Middle frontal gyrus (tissue), 1 donor: Measurements from ENCODE around the gene SPECC1L.

Source experiments
- DNase-seq: peaks from one replicate; pipeline ENCODE4 v3.0.0-alpha.2; 2015; ENCODE audit warnings: low spot score; ENCODE audit errors: extremely low spot score

Gene SPECC1L

DNA sequence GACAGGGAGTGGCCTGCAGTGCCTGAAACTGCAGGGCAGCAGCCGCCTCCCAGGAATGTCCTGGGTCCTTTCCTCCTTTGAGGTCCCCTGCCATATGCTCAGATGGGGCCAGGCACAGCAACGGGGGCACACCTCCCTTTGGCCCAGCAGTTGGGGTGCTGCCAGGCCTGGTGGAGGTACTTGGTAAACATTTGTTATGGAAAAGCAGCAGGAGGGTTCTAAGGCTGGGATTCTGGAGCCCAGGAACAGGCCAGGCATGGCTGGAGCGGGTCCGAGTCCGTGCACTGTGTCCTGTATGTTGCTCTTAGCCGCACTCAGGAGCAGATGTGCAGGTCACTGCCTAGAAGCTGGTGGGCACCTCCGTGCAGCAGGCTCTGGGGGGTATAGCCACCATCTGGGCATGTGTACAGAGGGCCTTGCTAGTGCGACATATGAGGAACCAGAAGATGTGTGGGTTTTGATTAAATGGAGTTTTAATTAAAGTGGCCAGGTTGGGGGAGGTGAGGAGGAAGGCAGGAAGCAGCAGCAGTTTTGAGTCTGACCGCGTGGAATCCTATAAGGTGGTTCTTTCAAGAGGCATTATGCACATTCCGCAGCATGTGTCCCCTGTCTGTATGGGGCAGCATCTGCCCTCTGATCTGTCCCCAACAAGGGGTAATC is 158.2 kb downstream of the SPECC1L start:
- no peak for DNase-seq

GRCh38 chr22:24429411-24430365 is 159.1 kb downstream of the SPECC1L start:
- no peak for DNase-seq

- DNase-seq: no peak
These were observed 160.0 kb downstream of the SPECC1L start for GRCh38 chr22:24430431-24431308.

DNA sequence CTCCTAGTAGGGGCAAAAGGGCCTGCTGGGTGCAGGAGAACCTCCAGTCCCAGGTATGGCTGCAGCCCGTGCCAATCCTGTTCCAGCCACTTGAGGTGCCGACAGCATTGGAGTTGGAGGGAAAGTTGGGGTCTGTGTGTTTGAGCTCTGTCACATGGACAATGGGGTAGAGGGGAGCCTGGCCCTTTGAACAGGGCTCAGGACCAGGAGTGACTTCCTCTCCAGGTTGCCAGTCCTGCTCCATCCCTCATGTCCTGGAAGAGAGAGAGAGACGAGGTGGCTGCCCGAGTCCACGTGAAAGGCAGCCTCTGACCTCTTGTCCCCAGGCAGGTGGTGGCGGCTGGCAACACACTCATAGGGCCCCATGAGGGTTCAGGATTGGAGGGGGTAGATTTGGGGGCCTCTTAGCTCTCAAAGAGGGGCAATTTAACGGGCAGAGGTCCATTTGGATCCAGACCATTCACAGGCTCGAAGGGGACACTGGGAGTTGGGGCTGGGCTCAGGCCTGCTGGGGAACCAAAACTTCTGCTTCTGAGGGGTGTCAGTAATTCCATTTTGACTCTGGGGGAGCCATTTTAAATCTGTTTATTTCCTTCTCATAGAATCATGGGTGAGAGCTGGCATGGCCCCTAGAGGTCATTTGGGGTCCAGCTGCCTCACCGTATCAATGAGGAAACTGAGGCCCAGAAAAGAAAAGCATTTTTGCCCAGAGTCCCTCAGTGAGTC is 160.8 kb downstream of the SPECC1L start:
- DNase-seq: no peak

DNA sequence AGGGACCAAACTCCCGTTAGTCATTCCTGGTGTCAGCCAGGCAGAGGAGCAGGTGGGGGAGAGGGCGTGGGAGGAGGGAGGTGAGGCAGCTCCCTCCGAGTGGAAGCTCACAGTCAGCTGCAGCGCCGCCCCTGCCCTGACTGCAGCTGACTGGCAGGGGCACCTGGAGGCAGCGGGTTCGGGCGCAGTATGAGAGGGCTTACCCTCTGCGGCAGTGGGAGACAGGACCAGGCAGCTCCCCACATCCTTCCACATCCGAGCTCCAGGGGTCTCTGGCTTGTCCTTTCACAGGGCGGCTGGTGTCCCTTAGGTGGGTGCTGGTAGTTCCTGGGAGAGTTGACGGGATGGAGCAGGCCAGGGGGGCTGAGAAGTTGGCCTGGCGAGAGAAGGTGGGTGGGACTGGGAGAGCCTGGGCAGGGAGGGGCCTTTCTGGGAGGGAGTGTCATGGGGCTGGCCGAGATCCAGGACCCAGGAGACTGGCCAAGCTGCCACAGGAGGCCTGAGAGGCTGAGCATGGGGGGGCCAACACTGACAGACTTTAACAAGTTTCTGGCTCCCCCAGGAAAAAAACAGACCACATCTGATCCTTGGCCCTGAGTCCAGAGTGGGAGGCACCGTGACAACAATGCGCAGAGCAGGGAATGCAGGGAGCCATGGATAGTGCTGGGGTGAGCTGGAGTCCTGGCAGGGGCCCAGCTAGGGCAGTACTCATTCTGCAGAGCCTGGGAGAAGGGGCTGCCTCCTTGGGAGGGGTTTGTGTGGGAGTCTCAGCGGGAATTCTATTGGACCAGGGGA is 161.6 kb downstream of the SPECC1L start:
- no peak for DNase-seq

DNA sequence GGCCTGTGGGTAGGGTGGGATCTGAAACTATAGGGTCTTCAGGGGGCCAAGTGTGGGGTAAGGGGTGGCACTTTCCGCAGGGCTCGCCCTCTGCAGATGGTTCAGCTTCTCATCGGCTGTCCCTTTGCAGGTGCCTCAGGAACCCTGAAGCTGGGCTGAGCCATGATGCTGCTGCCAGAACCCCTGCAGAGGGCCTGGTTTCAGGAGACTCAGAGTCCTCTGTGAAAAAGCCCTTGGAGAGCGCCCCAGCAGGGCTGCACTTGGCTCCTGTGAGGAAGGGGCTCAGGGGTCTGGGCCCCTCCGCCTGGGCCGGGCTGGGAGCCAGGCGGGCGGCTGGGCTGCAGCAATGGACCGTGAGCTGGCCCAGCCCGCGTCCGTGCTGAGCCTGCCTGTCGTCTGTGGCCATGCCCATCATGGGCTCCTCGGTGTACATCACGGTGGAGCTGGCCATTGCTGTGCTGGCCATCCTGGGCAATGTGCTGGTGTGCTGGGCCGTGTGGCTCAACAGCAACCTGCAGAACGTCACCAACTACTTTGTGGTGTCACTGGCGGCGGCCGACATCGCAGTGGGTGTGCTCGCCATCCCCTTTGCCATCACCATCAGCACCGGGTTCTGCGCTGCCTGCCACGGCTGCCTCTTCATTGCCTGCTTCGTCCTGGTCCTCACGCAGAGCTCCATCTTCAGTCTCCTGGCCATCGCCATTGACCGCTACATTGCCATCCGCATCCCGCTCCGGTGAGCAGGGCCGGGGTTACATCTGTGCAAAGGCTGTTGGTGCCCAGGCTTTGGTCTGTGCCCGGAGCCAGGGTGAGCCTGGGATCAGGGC is 162.6 kb downstream of the SPECC1L start:
- no peak for DNase-seq

DNA sequence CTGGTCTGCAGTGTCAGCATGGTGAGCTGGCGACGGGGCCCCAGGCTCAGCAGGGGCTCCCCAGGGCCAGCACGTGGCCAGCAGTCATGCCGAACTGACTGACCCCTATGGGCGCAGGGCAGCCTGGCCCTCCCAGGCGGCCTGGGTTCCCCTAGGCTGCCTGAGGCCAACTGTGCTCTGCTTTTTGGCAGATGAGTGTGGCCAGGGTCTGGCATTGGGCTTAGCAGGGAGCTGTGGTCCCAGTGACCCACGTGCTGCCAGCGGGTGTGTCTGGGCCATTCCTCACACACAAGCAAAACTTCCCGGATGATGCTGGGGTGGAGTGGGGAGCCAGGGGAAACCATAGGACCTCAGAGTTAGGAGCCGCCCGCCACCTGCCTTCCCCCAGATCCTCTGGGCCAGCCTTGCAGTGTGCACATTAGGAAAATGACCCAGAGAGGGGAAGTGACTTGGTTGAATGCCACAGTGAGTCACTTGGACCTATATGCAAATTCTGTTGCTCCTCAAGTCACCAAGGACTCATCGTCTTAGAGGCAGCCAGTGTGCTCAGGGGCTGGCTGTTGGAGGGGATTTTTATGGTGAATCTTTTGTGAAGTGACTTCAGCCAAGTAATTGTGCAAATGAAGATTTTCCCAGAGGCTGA is 163.3 kb downstream of the SPECC1L start:
- DNase-seq: no peak

DNA sequence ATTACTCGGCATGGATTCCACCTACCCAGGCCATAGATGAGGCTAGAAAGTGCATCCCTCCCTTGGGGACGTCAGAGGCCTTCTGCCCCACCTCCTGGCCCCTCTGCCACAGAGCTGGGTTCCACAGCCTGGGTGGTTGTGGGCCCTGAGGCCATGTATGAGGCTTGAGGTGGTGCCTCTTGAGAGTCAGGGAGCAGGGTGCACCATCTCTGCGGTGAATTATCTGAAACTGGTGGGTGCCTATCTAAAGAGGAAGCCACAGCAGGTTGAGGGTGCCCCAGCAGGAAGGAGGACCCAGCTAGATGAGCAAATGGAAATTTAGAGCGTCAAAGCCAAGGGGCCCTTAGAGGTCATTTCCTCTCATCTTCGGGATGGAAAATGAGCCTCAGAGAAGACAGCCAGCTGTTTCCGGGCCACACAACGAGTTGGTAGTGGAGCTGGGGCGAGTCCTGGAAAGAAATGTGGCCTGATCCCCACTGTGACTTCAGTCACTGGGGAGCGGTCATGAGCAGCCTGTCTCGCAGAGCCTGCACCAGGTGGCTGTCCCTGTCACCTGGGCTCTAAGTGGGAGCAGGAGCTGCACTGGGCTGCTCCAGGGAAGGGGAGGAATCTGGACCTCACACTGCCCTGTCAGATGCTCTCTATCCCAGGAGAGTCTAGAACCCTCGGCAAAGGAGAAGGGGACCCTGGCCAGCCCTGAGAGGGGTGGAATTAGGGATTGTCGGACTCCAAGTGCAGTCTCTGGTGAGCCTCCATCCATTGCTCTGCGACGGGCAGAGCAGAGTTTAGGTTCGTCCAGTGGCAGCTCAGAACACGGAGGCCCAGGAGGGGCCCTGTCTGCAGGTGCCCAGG is 164.1 kb downstream of the SPECC1L start:
- DNase-seq: no peak

DNA sequence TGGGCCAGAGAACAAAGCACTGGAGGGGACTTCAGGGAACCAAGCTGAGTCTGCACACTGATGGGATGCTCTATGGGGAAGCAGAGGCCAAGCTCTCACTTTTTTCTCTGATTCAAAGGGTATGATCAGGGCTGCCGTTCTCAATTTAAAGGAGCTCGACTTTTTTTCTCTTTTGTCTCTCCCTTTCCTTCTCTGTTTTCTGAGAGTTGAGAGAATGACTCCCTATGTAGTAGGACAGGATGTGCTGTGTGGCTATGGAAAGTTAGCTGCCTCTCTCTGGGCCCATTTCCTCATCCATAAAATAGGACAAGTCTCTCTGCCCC is 164.7 kb downstream of the SPECC1L start:
- DNase-seq: no peak

DNA sequence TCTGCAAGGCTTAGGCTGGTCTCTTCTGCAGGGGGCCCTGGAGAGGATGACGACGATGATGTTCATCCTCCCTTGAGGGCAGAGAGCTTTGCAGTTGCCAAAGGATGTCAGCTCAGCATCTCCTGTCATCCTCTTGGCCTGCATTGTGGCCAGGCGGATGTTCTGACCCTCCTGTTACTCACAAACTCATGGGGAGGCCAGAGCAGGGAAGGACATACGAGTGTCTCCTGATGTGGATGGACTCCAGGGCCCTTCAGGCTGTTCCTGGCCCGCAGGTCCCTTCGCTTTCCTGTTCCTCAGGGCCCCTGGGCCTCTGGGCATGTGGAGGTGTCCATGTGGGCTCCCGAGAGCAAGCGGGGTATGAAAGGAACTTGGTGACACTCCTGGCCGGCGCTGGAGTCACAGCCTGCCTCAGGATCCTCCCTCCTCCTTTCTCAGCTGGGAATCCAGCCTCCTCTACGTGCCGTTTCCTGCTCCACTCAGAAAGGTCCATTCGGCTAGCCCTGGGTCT is 165.3 kb downstream of the SPECC1L start:
- no peak for DNase-seq

GRCh38 chr22:24436553-24436952 is 165.9 kb downstream of the SPECC1L start:
- DNase-seq: no peak

- DNase-seq: no peak
These were observed 166.5 kb downstream of the SPECC1L start for GRCh38 chr22:24437091-24437490.

DNA sequence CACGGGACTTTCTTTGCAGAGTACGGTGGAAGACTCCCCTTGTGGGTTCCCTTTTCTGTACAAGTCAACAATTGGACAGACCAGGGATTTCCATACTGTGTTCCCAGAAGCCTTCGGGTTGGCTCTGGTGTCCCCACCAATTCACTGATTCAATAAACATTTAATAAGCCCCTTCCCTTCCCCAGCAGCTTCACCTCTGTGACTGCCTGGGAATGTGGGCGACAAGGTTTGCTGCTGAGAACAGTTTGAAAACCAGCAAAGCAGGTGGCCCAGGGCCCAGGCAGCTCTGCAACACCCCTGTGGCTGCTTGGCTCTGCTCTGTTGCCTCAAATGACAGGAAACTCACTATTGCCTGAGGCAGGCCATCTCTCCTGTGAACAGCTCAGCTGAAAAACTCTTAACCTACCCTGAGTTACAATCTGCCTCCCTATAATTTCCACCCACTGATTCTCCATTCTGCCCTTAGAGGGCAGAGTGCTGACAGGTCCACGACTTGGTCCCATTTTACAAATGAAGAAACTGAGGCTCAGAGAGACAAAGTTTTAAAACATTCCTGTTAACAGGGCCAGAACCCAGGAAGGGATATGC is 167.2 kb downstream of the SPECC1L start:
- no peak for DNase-seq

- DNase-seq: no peak
These were observed 169.7 kb downstream of the SPECC1L start for GRCh38 chr22:24440270-24440717.

DNA sequence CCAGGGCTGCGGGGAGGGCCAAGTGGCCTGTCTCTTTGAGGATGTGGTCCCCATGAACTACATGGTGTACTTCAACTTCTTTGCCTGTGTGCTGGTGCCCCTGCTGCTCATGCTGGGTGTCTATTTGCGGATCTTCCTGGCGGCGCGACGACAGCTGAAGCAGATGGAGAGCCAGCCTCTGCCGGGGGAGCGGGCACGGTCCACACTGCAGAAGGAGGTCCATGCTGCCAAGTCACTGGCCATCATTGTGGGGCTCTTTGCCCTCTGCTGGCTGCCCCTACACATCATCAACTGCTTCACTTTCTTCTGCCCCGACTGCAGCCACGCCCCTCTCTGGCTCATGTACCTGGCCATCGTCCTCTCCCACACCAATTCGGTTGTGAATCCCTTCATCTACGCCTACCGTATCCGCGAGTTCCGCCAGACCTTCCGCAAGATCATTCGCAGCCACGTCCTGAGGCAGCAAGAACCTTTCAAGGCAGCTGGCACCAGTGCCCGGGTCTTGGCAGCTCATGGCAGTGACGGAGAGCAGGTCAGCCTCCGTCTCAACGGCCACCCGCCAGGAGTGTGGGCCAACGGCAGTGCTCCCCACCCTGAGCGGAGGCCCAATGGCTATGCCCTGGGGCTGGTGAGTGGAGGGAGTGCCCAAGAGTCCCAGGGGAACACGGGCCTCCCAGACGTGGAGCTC is 170.2 kb downstream of the SPECC1L start:
- no peak for DNase-seq

DNA sequence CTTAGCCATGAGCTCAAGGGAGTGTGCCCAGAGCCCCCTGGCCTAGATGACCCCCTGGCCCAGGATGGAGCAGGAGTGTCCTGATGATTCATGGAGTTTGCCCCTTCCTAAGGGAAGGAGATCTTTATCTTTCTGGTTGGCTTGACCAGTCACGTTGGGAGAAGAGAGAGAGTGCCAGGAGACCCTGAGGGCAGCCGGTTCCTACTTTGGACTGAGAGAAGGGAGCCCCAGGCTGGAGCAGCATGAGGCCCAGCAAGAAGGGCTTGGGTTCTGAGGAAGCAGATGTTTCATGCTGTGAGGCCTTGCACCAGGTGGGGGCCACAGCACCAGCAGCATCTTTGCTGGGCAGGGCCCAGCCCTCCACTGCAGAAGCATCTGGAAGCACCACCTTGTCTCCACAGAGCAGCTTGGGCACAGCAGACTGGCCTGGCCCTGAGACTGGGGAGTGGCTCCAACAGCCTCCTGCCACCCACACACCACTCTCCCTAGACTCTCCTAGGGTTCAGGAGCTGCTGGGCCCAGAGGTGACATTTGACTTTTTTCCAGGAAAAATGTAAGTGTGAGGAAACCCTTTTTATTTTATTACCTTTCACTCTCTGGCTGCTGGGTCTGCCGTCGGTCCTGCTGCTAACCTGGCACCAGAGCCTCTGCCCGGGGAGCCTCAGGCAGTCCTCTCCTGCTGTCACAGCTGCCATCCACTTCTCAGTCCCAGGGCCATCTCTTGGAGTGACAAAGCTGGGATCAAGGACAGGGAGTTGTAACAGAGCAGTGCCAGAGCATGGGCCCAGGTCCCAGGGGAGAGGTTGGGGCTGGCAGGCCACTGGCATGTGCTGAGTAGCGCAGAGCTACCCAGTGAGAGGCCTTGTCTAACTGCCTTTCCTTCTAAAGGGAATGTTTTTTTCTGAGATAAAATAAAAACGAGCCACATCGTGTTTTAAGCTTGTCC is 171.0 kb downstream of the SPECC1L start:
- DNase-seq: no peak
